GM21367 (cell line): Measurements from ENCODE around the gene SAMD7.

Experiments
- ATAC-seq: cut with Tn5 transposase; IDR thresholded peaks from one replicate; pipeline ENCODE4 v1.9.1; 2021; ENCODE audit not compliant: unreplicated experiment

SAMD7 gene

DNA sequence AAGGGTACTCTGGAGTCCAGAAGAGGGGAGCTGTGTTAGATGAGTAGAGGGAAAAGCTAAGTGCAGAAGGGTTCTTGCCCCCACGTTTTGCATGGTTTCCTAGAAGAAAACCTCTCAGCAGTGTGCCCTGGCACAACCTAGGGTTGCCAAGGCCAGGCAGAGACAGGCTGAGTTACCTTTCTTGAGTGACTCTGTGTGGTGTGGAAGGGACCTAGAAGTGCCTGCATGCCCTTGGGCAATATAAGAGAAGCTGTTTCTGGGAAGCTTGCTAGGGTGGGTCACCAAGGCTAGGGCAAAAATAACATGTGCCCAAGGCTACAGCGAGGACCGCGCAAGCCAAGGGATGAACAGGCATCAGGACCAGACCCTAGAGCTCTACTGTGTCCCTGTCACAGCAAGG, 3.4 kb upstream of the SAMD7 start:
- no peak for ATAC-seq

- no peak for ATAC-seq
Measured at GRCh38 chr3:169913323-169913722, 2.0 kb downstream of the SAMD7 start.

- no peak for ATAC-seq
Measured at GRCh38 chr3:169914321-169914720, 2.9 kb downstream of the SAMD7 start.

DNA sequence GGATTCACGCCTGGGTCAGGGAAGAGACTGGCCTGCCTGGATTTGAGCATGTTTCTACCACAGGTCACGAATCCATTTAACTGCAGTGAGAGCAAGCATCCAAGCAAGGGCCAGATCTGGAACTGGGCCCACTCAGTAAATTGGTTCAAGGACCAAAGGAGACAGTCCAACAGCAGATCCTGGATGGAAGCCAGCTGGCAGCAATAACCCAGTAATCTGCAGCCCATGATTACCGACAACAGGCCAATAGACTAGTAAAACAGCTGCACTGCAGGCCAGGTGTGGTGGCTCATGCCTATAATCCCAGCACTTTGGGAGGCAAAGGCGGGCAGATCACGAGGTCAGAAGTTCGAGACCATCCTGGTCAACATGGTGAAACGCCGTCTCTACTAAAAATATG, 11.8 kb downstream of the SAMD7 start:
- ATAC-seq = no peak

DNA sequence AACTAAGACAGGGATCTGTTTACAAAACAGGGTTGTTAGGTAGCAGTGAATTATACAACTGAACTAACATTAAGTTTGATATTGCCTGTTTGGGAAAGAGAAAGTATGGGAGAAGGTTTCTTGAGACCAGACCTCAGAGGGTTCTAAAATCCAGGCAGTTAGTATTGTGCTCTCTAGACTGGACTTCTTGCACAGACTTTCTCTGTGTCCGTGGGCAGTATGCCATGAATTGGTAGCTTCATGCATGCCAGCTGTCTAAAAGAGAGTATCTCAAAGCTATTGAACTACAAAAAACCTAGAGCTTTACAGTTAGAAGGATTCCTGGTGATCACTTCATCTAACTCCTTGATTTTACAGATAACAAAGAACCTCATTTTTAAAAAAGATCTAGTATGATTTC, 12.5 kb downstream of the SAMD7 start:
- no peak for ATAC-seq

DNA sequence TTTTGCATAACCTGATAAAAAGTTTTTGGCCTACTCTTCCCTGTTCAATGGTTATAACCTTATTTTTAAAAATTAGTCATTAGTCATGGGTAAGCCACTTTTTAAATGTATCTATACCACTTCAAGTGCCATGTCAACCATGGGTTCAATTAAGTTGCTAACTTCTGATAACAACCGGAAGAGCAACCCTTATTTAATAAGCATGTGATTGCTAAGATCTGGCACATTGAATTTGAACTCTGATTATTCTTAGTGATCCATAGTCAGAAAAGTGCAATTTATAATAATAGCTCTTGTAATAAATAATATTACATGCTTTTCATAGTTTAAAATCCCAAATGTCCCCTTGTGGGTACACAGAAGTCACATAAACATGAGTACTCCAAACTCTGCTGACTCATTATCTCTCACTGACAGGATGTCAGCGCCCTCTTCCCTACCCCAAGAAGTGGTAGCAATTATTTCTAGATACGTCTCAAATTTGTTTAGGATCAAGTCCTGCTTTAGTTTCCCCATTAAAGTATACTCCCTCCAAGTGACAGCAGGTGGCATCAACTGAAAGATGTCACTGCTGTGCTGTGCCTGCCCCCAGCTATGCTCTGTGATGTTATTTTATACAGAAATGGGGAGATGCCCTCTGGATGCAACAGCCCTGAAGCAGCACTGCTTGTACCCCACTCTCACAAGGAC, 18.6 kb downstream of the SAMD7 start:
- no peak for ATAC-seq

GRCh38 chr3:169930843-169931242, 19.5 kb downstream of the SAMD7 start:
- ATAC-seq = no peak

DNA sequence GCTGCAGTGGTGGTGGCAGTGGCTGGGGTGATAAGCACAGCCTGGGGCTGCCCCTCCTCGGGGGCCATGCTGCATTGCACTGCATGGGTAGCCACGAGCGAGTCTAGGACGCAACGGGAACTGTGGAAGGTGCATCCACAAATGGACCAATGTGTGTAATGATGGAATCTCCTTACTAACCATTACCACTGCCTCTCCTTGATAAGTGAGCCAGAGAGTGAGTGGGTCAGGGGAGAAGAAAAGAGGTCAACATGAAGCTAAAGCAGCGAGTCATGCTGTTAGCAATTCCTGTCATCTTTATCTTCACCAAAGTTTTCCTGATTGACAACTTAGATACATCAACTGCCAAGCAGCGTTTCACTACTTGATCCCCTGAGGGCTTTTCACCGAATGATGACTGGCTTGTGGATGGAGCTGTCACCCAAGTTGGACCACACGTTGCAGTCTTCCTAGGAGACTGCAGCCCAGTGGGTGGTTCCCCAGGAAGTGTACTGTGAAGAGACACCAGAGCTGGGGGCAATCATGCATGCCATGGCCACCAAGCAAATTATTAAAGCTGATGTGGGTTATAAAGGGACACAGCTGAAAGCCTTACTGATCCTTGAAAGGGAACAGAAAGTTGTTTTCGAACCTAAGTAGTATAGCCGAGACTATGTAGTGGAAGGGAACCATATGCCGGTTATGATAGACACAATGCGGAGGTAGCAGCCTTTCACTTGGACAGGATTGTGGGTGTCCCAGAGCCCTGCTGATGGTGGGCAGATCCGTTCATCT, 20.6 kb downstream of the SAMD7 start:
- ATAC-seq = peak; percentile 92

DNA sequence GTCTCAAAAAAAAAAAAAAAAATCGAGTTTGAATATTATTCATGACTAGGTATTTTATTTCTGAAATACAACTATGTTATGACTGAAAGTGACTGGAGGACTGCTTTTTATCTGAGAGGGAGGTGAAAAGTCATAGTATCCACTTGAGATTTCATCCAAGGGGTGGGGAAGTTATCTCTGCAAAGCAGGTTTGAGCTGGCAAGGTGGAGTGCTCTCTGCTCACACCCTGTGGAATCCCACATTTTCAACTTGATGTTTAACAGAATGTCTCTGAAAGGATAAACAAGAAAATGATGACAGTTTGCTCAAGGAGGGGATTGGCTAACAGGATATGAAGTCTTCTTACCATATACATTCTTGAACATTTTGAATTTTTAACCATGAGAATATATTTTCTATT, 27.9 kb downstream of the SAMD7 start:
- no peak for ATAC-seq

DNA sequence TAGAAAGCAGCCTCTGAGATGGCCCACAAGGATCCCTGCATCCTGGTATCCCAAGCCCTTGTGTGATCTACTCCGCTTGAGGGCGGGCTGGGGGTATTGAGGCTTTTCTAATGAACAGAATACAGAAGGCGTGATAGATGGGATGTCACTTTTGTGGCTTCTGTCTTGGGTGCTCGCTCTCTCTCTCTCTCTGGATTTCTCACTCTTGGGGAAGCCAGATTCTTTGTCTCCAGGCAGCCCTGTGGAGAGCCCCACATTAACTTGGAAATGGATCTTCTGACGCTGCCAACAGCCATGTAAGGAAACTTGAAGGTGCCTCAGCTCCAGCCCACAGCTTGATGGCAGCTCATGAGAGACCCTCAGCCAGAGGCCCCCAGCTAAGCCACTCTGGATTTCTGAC, 28.4 kb downstream of the SAMD7 start:
- ATAC-seq = no peak

DNA sequence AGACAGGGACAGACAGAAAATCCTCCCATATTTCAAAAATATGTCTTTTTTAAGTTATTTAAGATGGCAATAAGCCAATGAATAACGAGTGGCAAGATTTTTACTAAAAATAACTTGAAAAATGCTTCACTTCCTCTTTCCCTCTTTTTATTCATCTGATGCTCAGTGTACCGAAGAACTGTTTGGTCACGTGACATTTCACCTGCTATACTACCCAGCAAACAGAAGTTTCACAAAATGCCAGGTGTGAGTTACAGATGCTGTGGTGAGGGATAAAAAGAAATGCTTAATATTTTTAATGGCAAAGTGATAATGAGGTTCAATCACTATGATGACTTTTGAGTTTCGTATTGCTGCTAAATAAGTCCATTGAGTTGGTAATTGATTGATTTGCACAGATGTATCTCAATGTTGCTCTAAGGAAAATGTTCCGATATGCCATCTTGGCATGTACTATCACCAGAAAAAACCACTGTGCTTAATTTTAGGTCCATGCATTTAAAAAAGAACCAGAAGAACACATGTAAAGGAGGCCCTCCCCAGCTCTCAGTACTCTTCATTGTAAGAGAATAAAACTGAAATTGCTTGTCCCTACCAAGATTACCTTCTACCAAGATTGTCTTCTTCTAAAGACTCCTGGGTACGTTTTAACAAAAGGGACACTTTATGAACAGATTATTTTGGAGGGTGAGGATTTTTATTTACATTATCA, 29.3 kb downstream of the SAMD7 start:
- peak; percentile 78 for ATAC-seq

- peak; percentile 82 for ATAC-seq
Measured at GRCh38 chr3:169945313-169945712, 33.9 kb downstream of the SAMD7 start.

GRCh38 chr3:169946336-169946735, 35.0 kb downstream of the SAMD7 start:
- no peak for ATAC-seq

DNA sequence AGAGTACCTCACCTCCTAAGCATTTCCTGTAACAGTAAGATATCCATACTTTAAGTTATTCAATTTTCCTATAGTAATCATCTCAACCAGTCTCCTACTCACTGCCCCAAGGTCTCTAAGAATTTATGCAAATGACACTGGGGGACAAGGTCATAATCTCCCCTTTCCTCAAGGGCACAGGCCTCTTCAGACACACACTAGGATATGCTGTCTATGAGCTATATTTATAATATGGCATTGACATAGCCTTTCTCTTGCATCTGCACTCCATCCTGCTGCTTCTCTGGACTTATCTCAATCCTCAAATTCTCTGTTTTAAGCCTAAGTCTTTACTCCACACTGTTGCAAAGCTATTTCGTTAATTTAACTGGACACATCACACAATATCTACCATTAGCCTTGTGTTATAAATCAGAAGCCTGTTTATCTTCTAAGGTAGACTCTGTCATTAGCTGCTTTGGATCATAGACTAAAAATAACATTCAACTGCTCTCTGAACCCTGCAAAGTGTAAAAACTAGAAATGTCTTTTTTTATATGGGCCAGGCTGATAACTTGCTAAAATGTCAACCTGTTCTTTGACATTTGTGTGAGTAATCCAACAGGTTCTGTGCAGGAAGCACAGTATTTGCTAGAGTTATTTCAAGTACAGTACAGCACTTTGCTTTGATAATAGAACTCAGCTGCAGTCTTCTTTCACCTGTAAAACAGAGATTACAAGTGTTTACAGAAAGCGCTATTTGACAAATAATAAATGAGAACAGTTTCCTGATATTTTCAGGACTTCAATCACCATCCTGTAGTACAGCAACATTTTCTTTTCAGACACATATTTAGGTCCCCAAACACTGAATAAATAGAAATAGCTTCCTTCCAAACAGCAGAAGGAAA, 37.4 kb downstream of the SAMD7 start:
- no peak for ATAC-seq

GRCh38 chr3:169952045-169952444, 40.7 kb downstream of the SAMD7 start:
- ATAC-seq = no peak

GRCh38 chr3:169953462-169954141, 42.2 kb downstream of the SAMD7 start:
- no peak for ATAC-seq

- no peak for ATAC-seq
Measured at GRCh38 chr3:169954142-169954756, 42.9 kb downstream of the SAMD7 start.

- ATAC-seq = no peak
Measured at GRCh38 chr3:169955406-169955805, 44.0 kb downstream of the SAMD7 start.

DNA sequence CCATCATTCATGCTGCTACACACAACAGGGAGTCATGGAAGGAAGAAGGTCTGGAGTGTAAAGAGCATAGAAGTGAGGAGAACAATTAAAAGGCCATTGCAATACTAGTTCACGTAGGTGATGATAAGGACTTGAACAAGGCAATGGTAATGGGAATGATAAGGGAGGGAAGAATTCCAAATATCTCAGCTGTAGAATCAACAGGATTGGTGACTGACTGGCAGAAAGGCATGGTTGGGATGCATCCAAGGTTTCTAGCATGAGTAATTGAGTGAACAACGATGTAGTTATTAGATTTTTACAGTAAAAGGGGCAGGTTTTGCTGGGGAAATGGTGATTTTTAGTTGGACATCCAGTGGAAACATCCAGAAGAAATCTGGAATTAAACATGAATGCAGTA, 52.8 kb downstream of the SAMD7 start:
- no peak for ATAC-seq
